ENCODE results near the gene LUM.

DNA sequence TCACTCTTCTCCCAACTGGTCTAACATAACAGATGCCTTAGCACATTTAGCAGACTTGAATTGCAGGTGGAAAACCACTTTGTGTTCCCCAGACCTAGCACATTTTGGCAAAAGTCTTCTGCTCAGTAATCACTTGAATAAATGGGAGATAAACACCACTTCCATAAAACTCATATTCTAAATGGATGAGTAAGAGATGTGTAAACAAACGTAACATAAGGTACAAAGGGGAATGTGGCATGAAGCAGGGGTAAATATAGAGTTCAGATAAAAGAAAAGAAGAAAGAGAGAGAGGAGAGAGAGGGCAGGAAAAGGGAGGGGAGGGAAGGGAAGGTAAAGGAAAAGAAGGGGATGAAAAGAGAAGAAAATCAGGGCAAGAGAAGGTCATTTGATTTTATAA, 36.4 kb downstream of the LUM start:
- TF ChIP-seq ZNF274 (IDR thresholded peaks at IDR 0.05; ENCODE audit: low read depth, low read length): no peak
- TF ChIP-seq YY1 (IDR thresholded peaks at IDR 0.05; ENCODE audit: insufficient read depth, insufficient read length): no peak
- TF ChIP-seq SUZ12 (IDR thresholded peaks at IDR 0.05; ENCODE audit: extremely low read depth, insufficient read depth, insufficient read length): no peak
